ENCODE data around the gene LSM6. TPM values are rescaled to one million over a fixed set of nuclear protein-coding genes. Genes with fewer than 3 reads are reported as not detected.
A peak's percentile ranks its signal among the peaks of the same experiment; 100 is the strongest.

Gene LSM6
- total RNA-seq, 1 donor from 2014 or later: 56.2 TPM

DNA sequence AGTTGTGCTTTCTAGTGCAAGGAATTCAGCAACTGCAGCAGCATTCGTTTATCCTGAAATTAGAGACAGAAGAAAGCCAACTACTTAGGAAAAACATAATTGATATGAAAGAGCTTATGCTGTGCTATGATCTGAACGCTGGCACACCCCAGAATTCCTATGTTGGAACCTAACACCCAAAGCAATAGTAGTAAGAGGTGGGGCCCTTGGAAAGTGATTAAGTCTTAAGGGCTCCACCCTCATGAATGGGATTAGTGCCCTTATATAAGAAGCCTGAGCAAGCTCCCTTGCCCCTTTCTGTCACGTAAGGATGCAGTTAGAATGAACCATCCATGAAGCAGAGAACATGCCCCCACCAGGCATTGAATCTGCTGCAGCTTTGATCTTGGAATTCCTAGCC, 5.4 kb upstream of the LSM6 start:
- no peaks in the 10 kb centered on the region for H3K9me3 Mint-ChIP-seq
- TF ChIP-seq, protein P1, sequence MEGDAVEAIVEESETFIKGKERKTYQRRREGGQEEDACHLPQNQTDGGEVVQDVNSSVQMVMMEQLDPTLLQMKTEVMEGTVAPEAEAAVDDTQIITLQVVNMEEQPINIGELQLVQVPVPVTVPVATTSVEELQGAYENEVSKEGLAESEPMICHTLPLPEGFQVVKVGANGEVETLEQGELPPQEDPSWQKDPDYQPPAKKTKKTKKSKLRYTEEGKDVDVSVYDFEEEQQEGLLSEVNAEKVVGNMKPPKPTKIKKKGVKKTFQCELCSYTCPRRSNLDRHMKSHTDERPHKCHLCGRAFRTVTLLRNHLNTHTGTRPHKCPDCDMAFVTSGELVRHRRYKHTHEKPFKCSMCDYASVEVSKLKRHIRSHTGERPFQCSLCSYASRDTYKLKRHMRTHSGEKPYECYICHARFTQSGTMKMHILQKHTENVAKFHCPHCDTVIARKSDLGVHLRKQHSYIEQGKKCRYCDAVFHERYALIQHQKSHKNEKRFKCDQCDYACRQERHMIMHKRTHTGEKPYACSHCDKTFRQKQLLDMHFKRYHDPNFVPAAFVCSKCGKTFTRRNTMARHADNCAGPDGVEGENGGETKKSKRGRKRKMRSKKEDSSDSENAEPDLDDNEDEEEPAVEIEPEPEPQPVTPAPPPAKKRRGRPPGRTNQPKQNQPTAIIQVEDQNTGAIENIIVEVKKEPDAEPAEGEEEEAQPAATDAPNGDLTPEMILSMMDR (conservative IDR thresholded peaks at IDR 0.05): no peak
- H3K27ac Mint-ChIP-seq (ENCODE audit: unreplicated experiment): no peak overlapping the region
- peaks cover 3% of the 10 kb centered on the region for H3K4me1 Mint-ChIP-seq
- no peak for DNase-seq (ENCODE audit: low read depth, low spot score)
- no peaks in the 10 kb centered on the region for H3K36me3 Mint-ChIP-seq (ENCODE audit: low read depth)
- H3K27me3 Mint-ChIP-seq (ENCODE audit: low read depth): peaks cover 4% of the 10 kb centered on the region
- H3K4me3 Mint-ChIP-seq: no peak overlapping the region

DNA sequence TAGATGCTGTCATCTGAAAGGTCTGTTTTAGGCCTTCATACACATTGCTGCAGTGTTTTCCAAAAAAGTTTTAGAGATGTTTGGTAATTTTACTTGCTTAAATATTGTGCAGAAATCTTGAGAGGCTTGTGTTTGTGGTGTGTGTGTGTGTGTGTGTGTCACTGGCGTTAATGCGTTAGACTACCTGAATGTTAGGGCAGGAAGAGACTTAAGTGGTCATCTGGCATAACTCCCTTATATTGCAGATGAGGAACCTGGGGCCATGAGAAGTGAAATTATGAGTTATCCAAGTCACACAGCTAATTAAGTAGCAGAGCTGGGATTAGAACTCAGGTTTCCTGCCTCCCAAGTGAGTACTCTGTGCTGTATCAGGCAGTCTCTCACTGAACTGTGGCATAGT, 1.4 kb downstream of the LSM6 start:
- Mint-ChIP-seq H3K4me1 (peaks cover 25% of the 10 kb centered on the region), H3K27me3 (ENCODE audit: low read depth) (no peaks in the 10 kb centered on the region), H3K4me3 (peak overlapping the region; percentile 95), H3K9me3 (no peaks in the 10 kb centered on the region), H3K36me3 (ENCODE audit: low read depth) (no peaks in the 10 kb centered on the region), H3K27ac (ENCODE audit: unreplicated experiment) (peak overlapping the region; percentile 35)
- TF ChIP-seq, protein P1 (conservative IDR thresholded peaks at IDR 0.05): no peak
- no peak for DNase-seq (ENCODE audit: low read depth, low spot score)

DNA sequence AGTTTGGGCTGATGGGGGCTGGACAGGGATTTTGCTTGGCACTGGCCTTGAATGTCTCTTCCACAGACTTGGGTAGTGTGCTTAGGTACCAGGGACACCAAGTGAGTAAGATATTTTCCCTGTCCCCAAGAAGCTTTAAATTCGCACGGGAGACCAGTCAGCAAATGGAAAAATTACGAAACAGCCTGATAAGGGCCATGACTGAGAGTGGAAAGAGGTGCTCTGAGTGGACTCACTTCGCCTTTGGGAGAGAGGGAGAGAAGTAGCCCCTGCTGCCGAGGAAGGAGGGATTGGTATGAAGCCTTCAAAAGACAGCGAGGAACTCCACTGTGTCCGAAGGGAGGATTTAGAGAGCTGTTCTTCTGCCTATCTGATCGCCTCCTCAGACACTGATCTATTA, 2.6 kb downstream of the LSM6 start:
- no peak for DNase-seq (ENCODE audit: low read depth, low spot score)
- H3K4me3 Mint-ChIP-seq: peak overlapping the region; percentile 51
- H3K36me3 Mint-ChIP-seq (ENCODE audit: low read depth): no peaks in the 10 kb centered on the region
- peaks cover 25% of the 10 kb centered on the region for H3K4me1 Mint-ChIP-seq
- H3K27ac Mint-ChIP-seq (ENCODE audit: unreplicated experiment): no peak overlapping the region
- TF ChIP-seq, protein P1 (conservative IDR thresholded peaks at IDR 0.05): no peak
- H3K27me3 Mint-ChIP-seq (ENCODE audit: low read depth): no peaks in the 10 kb centered on the region
- no peaks in the 10 kb centered on the region for H3K9me3 Mint-ChIP-seq

DNA sequence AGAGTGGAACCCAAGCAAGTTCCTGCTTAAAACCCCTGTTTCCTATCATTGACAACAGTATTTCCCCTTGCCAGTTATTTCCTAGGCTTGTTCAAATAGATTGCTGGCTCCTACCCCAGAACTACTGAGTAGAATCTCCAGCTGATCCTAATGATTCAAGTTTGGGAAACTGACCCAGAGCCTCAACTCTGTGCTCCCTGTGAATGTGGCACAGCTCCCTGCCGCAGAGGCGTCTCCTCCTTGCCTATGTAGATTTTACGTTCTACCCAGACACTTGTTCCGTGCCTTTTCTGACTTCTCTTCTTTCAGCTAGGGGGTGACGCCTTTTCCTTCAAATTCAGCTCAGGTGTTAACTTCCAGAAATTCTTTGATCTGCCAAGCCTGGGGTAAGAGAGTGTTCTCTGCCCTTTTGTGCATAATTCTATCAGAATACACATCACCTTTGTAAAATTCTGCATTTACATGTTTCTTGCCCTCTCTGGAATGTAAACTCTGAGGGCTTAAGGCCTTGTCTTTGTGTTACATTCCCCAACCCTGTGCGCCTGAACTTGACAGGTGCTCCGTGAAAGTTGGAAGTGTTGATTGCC, 4.4 kb downstream of the LSM6 start:
- no peak for DNase-seq (ENCODE audit: low read depth, low spot score)
- no peaks in the 10 kb centered on the region for H3K27me3 Mint-ChIP-seq (ENCODE audit: low read depth)
- H3K4me1 Mint-ChIP-seq: peaks cover 25% of the 10 kb centered on the region
- TF ChIP-seq, protein P1 (conservative IDR thresholded peaks at IDR 0.05): no peak
- no peaks in the 10 kb centered on the region for H3K36me3 Mint-ChIP-seq (ENCODE audit: low read depth)
- no peak overlapping the region for H3K27ac Mint-ChIP-seq (ENCODE audit: unreplicated experiment)
- no peaks in the 10 kb centered on the region for H3K9me3 Mint-ChIP-seq
- no peak overlapping the region for H3K4me3 Mint-ChIP-seq

DNA sequence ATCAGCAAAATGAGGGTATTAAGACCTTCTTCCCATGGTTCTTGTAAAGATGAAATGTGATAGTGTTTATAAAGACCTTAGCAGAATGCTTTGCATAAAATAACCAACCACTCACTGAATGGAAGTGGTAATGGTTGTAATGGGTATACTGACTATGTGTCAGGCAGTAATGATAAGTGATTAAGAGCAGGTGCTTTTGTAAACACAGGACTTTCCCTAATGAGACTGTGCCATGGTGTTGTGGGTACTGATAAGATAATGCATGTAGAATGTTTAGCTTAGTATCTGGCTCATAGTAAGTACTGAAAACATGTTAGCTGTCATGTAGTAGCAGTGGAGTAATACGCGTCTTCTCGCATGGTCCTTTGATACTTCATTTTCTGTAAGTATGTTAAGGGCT, 6.9 kb downstream of the LSM6 start:
- DNase-seq (ENCODE audit: low read depth, low spot score): no peak
- no peaks in the 10 kb centered on the region for H3K27me3 Mint-ChIP-seq (ENCODE audit: low read depth)
- H3K36me3 Mint-ChIP-seq (ENCODE audit: low read depth): peaks cover 6% of the 10 kb centered on the region
- no peaks in the 10 kb centered on the region for H3K9me3 Mint-ChIP-seq
- H3K27ac Mint-ChIP-seq (ENCODE audit: unreplicated experiment): no peak overlapping the region
- no peak overlapping the region for H3K4me3 Mint-ChIP-seq
- TF ChIP-seq, protein P1 (conservative IDR thresholded peaks at IDR 0.05): no peak
- H3K4me1 Mint-ChIP-seq: peaks cover 9% of the 10 kb centered on the region
